Epithelial cell of esophagus (primary cell): ENCODE results near the gene UBE2O.

ENCODE experiments used
- DNase-seq: peaks from one replicate; pipeline ENCODE4 v3.0.0; 2010; ENCODE audit warnings: low read depth
- H3K4me3 ChIP-seq: 2 replicates; pipeline ENCODE4 v1.5.1; 2011; ENCODE audit warnings: mild to moderate bottlenecking, low read length, control low read depth
- CTCF ChIP-seq: IDR thresholded peaks from 2 replicates; pipeline ENCODE4 v1.5.1; 2011; ENCODE audit warnings: low read depth, mild to moderate bottlenecking, low read length, control low read depth, inconsistent platforms; ENCODE audit not compliant: insufficient read depth; ENCODE audit errors: missing control alignments

Gene UBE2O

DNA sequence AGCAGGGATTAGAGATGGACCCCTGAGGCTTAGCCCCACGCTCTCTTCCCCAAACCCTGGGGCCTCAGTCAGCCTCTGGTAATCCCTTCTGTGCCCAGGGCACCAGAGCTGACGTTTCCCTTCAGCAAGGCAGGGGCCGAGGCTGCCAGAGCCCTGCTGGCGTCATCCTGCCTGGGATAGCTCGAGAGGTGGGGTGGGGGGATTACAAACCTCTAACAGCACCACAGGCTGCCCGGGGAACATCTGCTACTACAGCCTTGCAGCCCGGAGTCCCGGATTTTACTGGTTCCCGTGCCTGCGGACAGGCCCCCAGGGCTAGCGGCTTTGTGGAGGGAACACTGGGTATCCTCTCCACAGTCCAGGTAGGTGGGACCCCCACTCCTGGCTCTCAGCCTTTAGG is 14.4 kb upstream of the UBE2O start, which contains the start of gene AANAT:
Gene AANAT, plus strand, starts transcription at position 238 of the 400 bp plus-strand sequence. CDS start 1,144 bp downstream, outside the sequence.
- DNase-seq, result no peak
- TF ChIP-seq CTCF, result no peak
- H3K4me3 ChIP-seq, result no peak within 1 kb of the TSS

DNA sequence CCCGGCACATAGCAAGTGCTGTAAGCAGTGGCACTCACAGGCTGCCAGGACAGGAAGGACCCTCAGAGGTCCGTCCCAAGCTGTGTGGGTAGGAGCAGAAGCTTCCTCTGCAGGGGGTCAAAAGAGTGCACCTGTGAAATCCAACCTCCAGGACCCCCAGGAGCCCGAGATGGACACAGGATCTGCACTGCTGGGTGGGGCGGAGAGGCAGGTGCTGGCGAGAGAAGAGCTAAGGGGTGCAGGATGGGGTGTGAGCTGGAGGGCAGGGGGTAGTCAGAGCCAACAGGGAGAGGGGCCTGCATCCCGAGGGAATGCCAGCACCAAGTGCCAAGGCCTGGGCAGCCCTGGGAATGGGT is 13.8 kb upstream of the UBE2O start:
- no peak for TF ChIP-seq CTCF
- no peak overlapping the region for H3K4me3 ChIP-seq
- no peak for DNase-seq

DNA sequence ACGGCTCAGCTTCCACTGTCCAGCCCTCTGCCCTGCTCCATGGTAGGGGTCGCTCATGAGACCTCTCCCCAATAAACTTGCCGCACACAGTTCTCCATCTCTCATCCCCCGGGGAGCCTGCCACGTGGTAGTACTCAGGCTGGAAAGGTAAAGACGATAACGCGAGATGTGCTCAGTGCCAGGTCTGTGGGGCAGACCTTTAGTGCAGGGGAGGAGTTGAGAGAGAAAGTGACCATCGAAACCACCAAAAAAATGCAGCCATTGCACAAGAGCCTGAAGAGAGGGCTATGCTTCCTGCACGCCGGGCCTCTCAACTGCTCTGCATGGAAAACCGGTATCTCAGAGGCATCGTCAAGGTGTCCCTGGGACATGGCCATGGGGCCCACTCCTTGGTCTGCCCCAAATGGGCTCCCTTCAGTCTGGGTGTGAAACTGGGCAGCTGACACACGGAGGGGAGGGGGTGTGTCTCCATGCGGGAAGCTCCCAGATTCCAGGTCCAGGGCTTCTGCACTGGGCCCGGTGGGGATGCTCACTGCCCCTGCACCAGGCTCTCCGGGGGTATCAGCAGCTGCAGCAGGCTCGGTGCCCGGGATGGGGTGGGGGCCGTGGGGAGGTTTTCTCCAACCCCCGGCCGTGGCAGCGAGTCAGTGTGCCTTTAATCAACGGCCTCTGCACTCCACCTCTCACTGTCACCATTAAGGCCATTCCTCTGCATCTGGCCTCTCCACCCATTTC is 9.8 kb upstream of the UBE2O start:
- no peak for TF ChIP-seq CTCF
- no peak for DNase-seq
- H3K4me3 ChIP-seq, result no peak overlapping the region

DNA sequence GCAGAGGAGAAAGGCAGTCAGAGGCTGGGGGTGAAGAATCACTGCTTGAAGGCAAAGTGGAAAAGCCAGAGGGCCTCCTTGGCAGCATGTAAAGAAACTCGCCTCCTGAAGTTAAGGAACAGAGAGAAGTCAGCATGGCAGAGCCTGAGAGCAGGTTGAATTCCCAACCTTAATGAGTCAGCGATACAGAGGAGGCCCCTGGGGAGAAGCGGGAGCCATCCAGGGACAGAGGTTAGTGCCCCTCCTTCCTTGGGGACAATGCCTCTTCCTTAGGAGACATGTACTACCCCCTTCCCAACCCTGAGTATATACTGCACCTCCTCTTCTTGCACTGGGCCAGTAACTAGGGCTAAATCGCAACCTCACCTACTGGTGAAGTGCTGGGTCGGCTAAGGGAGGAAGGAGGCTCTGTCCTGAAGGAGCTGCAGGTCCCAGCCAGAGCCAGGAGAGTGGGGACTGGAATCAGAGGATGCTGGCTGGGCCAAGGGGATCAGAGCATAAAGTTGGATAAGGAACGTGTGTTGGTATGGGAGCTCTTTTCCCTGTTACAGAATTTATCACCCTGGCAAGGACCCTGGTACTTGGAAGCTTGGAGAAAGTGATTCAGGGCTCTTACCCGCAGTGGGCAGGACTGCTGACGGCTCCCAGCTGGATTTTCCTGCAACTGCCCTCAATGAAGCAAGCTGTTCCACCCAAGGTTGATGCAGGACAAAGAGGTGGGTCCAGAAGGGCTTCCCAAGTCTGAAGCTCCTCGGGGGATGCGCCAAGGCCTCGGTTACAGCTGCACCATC is 9.0 kb upstream of the UBE2O start:
- TF ChIP-seq CTCF, result no peak
- H3K4me3 ChIP-seq, result no peak overlapping the region
- no peak for DNase-seq

DNA sequence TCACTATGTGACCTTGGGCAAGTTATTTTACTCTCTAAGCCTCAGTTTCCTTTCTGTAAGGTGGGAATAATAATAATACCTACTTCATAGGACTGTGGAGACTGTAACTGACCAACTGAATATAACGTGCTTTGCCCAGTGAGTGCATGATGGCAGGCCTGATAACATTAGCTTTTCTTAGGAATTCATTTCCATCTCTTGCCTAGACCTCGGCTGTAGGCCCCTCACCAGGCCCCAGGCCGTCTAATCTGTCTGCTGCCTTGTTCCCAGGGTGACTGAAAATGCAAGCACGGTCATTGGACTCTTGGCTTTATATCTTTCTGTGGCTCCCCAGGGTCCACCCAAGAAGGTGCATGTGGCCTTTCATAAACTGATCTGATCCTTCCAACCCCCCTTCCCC is 6.7 kb upstream of the UBE2O start:
- no peak for DNase-seq
- no peak overlapping the region for H3K4me3 ChIP-seq
- no peak for TF ChIP-seq CTCF

DNA sequence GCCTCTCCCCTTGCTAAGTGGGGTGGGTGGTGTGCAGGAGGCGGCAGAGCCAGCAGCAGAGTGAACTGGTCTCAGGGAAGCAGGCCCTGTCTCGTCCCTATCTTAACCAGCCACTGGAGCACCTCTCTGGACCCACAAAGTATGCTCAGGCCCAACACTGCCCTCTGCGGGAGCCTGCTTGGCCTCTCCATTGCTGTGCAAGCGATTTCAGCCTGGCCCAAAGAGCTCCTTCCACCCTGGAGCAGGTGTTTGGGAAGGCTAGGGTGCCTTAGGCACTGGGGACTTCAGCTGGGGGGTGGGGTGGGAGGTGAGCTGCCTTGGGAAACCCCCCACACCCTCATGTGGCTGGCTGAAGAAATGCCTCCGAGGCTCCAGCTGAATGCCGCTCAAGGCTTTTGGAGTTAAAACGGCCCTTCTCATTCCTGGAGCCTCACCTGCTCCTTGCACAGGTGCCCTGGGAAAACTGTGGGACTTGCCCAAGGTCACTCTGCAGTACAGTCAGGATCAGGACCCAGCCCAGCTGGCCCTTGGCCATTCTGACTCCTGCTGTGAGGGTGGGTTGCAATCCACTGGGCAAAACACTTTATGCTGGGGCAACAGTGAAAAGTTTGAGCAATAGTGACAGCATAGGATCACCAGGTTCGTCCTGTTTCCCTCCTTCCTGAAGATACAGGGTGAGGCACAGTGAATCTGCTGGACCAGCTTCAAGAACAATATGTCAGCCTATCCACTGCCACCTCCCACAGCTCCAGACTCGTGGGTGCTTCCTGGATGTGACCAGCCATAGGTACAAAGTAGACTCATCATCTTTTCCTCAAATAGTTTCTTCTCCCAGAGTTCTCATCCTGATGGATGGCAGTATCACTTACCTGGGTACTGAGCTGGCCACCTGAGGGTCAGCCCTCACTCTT is 5.9 kb upstream of the UBE2O start:
- DNase-seq, result peak; percentile 71
- peak; percentile 67 for TF ChIP-seq CTCF
- no peak overlapping the region for H3K4me3 ChIP-seq
